ENCODE data around the gene C10orf67.

DNA sequence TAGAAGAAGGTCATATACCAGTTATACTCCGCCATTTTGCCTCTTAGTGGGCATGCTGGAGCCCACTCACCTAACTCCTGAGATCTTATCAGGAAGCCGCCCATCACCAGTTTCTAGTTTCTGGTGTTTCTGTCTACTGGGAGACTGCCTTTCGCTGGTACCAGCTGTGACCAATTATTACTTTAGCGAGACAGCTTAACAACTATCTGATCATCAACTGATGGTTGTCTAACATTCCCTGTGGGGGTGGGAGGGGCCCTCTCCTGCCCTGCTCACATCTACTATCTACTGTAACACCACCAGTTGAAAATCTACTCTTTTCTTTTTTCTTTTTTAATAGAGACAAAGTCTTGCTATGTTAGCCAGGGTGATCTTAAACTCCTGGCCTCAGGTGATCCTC, 46.2 kb upstream of the C10orf67 start:
- no peak for TF ChIP-seq ZBTB7A (IDR thresholded peaks at IDR 0.05; ENCODE audit: low read depth)
- TF ChIP-seq, protein P1, sequence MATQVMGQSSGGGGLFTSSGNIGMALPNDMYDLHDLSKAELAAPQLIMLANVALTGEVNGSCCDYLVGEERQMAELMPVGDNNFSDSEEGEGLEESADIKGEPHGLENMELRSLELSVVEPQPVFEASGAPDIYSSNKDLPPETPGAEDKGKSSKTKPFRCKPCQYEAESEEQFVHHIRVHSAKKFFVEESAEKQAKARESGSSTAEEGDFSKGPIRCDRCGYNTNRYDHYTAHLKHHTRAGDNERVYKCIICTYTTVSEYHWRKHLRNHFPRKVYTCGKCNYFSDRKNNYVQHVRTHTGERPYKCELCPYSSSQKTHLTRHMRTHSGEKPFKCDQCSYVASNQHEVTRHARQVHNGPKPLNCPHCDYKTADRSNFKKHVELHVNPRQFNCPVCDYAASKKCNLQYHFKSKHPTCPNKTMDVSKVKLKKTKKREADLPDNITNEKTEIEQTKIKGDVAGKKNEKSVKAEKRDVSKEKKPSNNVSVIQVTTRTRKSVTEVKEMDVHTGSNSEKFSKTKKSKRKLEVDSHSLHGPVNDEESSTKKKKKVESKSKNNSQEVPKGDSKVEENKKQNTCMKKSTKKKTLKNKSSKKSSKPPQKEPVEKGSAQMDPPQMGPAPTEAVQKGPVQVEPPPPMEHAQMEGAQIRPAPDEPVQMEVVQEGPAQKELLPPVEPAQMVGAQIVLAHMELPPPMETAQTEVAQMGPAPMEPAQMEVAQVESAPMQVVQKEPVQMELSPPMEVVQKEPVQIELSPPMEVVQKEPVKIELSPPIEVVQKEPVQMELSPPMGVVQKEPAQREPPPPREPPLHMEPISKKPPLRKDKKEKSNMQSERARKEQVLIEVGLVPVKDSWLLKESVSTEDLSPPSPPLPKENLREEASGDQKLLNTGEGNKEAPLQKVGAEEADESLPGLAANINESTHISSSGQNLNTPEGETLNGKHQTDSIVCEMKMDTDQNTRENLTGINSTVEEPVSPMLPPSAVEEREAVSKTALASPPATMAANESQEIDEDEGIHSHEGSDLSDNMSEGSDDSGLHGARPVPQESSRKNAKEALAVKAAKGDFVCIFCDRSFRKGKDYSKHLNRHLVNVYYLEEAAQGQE (IDR thresholded peaks at IDR 0.05; ENCODE audit: low read depth) = no peak
- no peak for TF ChIP-seq RAD21 (IDR thresholded peaks at IDR 0.05; ENCODE audit: low read depth)
- TF ChIP-seq CREB1 (IDR thresholded peaks at IDR 0.05; ENCODE audit: low read depth) = no peak
- TF ChIP-seq EP300 (IDR thresholded peaks at IDR 0.05; ENCODE audit: borderline replicate concordance) = no peak
- TF ChIP-seq, protein P2, sequence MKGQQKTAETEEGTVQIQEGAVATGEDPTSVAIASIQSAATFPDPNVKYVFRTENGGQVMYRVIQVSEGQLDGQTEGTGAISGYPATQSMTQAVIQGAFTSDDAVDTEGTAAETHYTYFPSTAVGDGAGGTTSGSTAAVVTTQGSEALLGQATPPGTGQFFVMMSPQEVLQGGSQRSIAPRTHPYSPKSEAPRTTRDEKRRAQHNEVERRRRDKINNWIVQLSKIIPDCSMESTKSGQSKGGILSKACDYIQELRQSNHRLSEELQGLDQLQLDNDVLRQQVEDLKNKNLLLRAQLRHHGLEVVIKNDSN (IDR thresholded peaks at IDR 0.05) = no peak
- no peak for TF ChIP-seq YY1 (IDR thresholded peaks at IDR 0.05; ENCODE audit: low read depth)
- no peak for TF ChIP-seq TAF1 (IDR thresholded peaks at IDR 0.05; ENCODE audit: low read depth)
- no peak for TF ChIP-seq TCF12 (IDR thresholded peaks at IDR 0.05; ENCODE audit: low read depth)

Data from Ishikawa (cell line).